HCT116 (cell line): Measurements from ENCODE around the gene SLC24A3. TPM values are rescaled to one million over a fixed set of nuclear protein-coding genes. Genes with fewer than 3 reads are reported as not detected.

ENCODE experiments used
- ATAC-seq: fragments of 200-7000 bp; cut with Tn5 transposase; 2 replicates; pipeline ENCODE4 v1.9.1; 2020; ENCODE audit warnings: mild to moderate bottlenecking, moderate library complexity
- BruUV-seq: library from RNA; stranded (reverse); fragments of 400-500 nt; replicated peaks from 2 replicates; lab custom pipeline; 2021; lab: Mats Ljungman, UMichigan
- CTCF ChIA-PET: fragments of 300-600 bp; sonication (Branson Sonifier 250); formaldehyde crosslinking; loops from one replicate; lab custom pipeline; 2021; ENCODE audit warnings: antibody characterized with exemption; lab: Charles Lee
- POLR2A ChIA-PET: fragments of 300-600, 350-600 bp; sonication (Branson Sonifier 250); formaldehyde crosslinking; loops from one replicate; lab custom pipeline; 2021; ENCODE audit warnings: antibody characterized with exemption; lab: Charles Lee
- RAD21 ChIA-PET, 2 experiments: fragments of 300-600 bp; sonication (Branson Sonifier 250); formaldehyde crosslinking; loops; one replicate each; lab custom pipeline; 2023; ENCODE audit warnings: low total read pairs in 2 of 2; ENCODE audit not compliant: uncharacterized antibody in 2 of 2, unreplicated experiment in 2 of 2, low non-redundant PET in 1 of 2; lab: Charles Lee
- DNase-seq: peaks from one replicate; pipeline ENCODE4 v3.0.0-alpha.2; 2010; ENCODE audit warnings: low read depth, low spot score
- H2AFZ ChIP-seq: fragments of 200-600 bp; shearing (Covaris generic), sonication (generic); 2 replicates; pipeline ENCODE4 v1.6.1; 2017; ENCODE audit warnings: low read depth, mixed run types, mixed read lengths, antibody characterized with exemption, low read length; ENCODE audit not compliant: poor library complexity, severe bottlenecking
- H3K27ac ChIP-seq: 2 replicates; pipeline ENCODE4 v1.5.1; 2012; ENCODE audit warnings: low read depth, low read length
- H3K27me3 ChIP-seq: fragments of 200-600 bp; sonication (generic); 2 replicates; pipeline ENCODE4 v1.6.1; 2016; ENCODE audit warnings: mixed run types, low read length, mixed read lengths; ENCODE audit not compliant: insufficient read depth
- H3K36me3 ChIP-seq, 2 experiments: fragments of 200-500 bp in 1 of 2; fragments of 200-600 bp in 1 of 2; sonication (Bioruptor generic) in 1 of 2; sonication (generic) in 1 of 2; 2 replicates each; pipeline versions ENCODE4 v1.5.1 to v1.6.1; 2014 to 2016; ENCODE audit warnings: low read length in 2 of 2, inconsistent platforms in 1 of 2, mixed read lengths in 1 of 2, mixed run types in 1 of 2; ENCODE audit not compliant: insufficient read depth in 2 of 2, control insufficient read depth in 1 of 2
- H3K4me1 ChIP-seq, 2 experiments: fragments of 200-600 bp in 1 of 2; sonication (generic) in 1 of 2; 2 replicates each; pipeline versions ENCODE4 v1.5.1 to v1.6.1; 2012 to 2017; ENCODE audit warnings: low read length in 2 of 2, inconsistent platforms in 1 of 2, mild to moderate bottlenecking in 1 of 2, mixed read lengths in 1 of 2, mixed run types in 1 of 2, moderate library complexity in 1 of 2; ENCODE audit not compliant: insufficient read depth in 2 of 2, control insufficient read depth in 1 of 2
- H3K4me2 ChIP-seq: fragments of 200-600 bp; sonication (generic); 2 replicates; pipeline ENCODE4 v1.6.1; 2017; ENCODE audit warnings: mixed run types, low read length, mixed read lengths
- H3K4me3 ChIP-seq, 2 experiments: fragments of 200-600 bp in 1 of 2; sonication (generic) in 1 of 2; replicated peaks in 1 of 2; 2 replicates each; pipeline ENCODE4 v1.5.1; 2011 to 2016; ENCODE audit warnings: low read length in 2 of 2, control low read depth in 1 of 2, low read depth in 1 of 2, mild to moderate bottlenecking in 1 of 2, mixed read lengths in 1 of 2, mixed run types in 1 of 2
- H3K79me2 ChIP-seq: fragments of 200-600 bp; sonication (generic); 2 replicates; pipeline ENCODE4 v1.6.1; 2017; ENCODE audit warnings: mild to moderate bottlenecking, mixed run types, low read length, moderate library complexity, mixed read lengths; ENCODE audit not compliant: insufficient read depth
- H3K9ac ChIP-seq: fragments of 200-600 bp; sonication (generic); 2 replicates; pipeline ENCODE4 v1.6.1; 2016; ENCODE audit warnings: low read length, mixed read lengths
- H3K9me2 ChIP-seq: fragments of 200-600 bp; sonication (generic), shearing (Covaris generic); 2 replicates; pipeline ENCODE4 v1.6.1; 2017; ENCODE audit warnings: mixed run types, mild to moderate bottlenecking, moderate library complexity; ENCODE audit not compliant: insufficient read depth
- H3K9me3 ChIP-seq, 2 experiments: fragments of 200-500 bp in 1 of 2; fragments of 200-600 bp in 1 of 2; sonication (Bioruptor generic) in 1 of 2; sonication (generic) in 1 of 2; 2 replicates each; pipeline ENCODE4 v1.6.1; 2014 to 2017; ENCODE audit warnings: low read length in 2 of 2, mixed read lengths in 2 of 2, inconsistent platforms in 1 of 2, low read depth in 1 of 2, mild to moderate bottlenecking in 1 of 2, mixed run types in 1 of 2, moderate library complexity in 1 of 2; ENCODE audit not compliant: control insufficient read depth in 1 of 2, insufficient read depth in 1 of 2
- H4K20me1 ChIP-seq: fragments of 200-600 bp; sonication (generic), shearing (Covaris generic); 2 replicates; pipeline ENCODE4 v1.6.1; 2017; ENCODE audit warnings: mixed run types, mild to moderate bottlenecking, moderate library complexity; ENCODE audit not compliant: insufficient read depth
- CBX3 ChIP-seq: IDR thresholded peaks from 2 replicates; pipeline ENCODE4 v1.6.1; 2012; ENCODE audit warnings: low read depth
- CEBPB ChIP-seq: IDR thresholded peaks from 2 replicates; pipeline ENCODE4 v1.6.1; 2012; ENCODE audit warnings: low read depth
- EGR1 ChIP-seq: IDR thresholded peaks from 2 replicates; pipeline ENCODE4 v1.6.1; 2012; ENCODE audit warnings: low read depth
- ELF1 ChIP-seq: IDR thresholded peaks from 2 replicates; pipeline ENCODE4 v1.6.1; 2012; ENCODE audit warnings: low read depth, borderline replicate concordance
- EZH2 ChIP-seq: fragments of 200-600 bp; sonication (generic); IDR thresholded peaks from 2 replicates; pipeline ENCODE4 v1.6.1; 2017; ENCODE audit warnings: antibody characterized with exemption, mixed run types
- EZH2phosphoT487 ChIP-seq: fragments of 200-600 bp; IDR thresholded peaks from 2 replicates; pipeline ENCODE4 v1.6.1; 2018; ENCODE audit warnings: antibody characterized with exemption, borderline replicate concordance
- FOSL1 ChIP-seq: IDR thresholded peaks from 2 replicates; pipeline ENCODE4 v1.6.1; 2012; ENCODE audit warnings: low read depth
- POLR2A ChIP-seq: IDR thresholded peaks from 2 replicates; pipeline ENCODE4 v1.7.0; 2011; ENCODE audit warnings: borderline replicate concordance; ENCODE audit not compliant: insufficient read depth, insufficient read length; ENCODE audit errors: extremely low read depth
- RAD21 ChIP-seq: IDR thresholded peaks from 2 replicates; pipeline ENCODE4 v1.6.1; 2012; ENCODE audit warnings: low read depth, mild to moderate bottlenecking
- SIN3A ChIP-seq: IDR thresholded peaks from 2 replicates; pipeline ENCODE4 v1.6.1; 2012; ENCODE audit warnings: low read depth
- SP1 ChIP-seq: IDR thresholded peaks from 2 replicates; pipeline ENCODE4 v1.6.1; 2012; ENCODE audit warnings: low read depth
- SRF ChIP-seq: IDR thresholded peaks from 2 replicates; pipeline ENCODE4 v1.6.1; 2012; ENCODE audit warnings: low read depth
- TCF7L2 ChIP-seq: IDR thresholded peaks from 2 replicates; pipeline ENCODE4 v1.7.0; 2011; ENCODE audit warnings: borderline replicate concordance, inconsistent platforms; ENCODE audit not compliant: insufficient read depth, insufficient read length; ENCODE audit errors: extremely low read depth
- YY1 ChIP-seq: IDR thresholded peaks from 2 replicates; pipeline ENCODE4 v1.6.1; 2011; ENCODE audit warnings: low read length, low read depth, moderate library complexity, mild to moderate bottlenecking; ENCODE audit not compliant: insufficient replicate concordance; ENCODE audit errors: extremely low read depth
- ZFX ChIP-seq: fragments of 450-650 bp; IDR thresholded peaks from 2 replicates; pipeline ENCODE4 v1.6.1; 2017
- ZNF274 ChIP-seq: fragments of 200-500 bp; sonication (Bioruptor generic); IDR thresholded peaks from 2 replicates; pipeline ENCODE4 v1.6.1; 2014; ENCODE audit warnings: mild to moderate bottlenecking, low read depth, low read length, inconsistent platforms
- intact Hi-C: fragments of 100-400 bp; cut with micrococcal nuclease; formaldehyde crosslinking; loops from 2 replicates; pipeline ENCODE4 v1.10.0; 2022
- total RNA-seq: library from RNA; stranded (reverse); gene quantifications from one replicate; pipeline ENCODE4 v1.2.1, GENCODE V29; 2021; ENCODE audit not compliant: unreplicated experiment
- TF ChIP-seq, protein P1 (sequence below): IDR thresholded peaks from 2 replicates; pipeline ENCODE4 v1.6.1; 2011; ENCODE audit warnings: mild to moderate bottlenecking, low read length, moderate library complexity; ENCODE audit not compliant: insufficient replicate concordance; ENCODE audit errors: extremely low read depth
- TF ChIP-seq, protein P2 (sequence below): IDR thresholded peaks from 2 replicates; pipeline ENCODE4 v1.6.1; 2012; ENCODE audit warnings: low read depth
- TF ChIP-seq, protein P3 (sequence below): IDR thresholded peaks from 2 replicates; pipeline ENCODE4 v1.6.1; 2012

SLC24A3 gene
- total RNA-seq, 1 experiment from 2014 or later = not detected

DNA sequence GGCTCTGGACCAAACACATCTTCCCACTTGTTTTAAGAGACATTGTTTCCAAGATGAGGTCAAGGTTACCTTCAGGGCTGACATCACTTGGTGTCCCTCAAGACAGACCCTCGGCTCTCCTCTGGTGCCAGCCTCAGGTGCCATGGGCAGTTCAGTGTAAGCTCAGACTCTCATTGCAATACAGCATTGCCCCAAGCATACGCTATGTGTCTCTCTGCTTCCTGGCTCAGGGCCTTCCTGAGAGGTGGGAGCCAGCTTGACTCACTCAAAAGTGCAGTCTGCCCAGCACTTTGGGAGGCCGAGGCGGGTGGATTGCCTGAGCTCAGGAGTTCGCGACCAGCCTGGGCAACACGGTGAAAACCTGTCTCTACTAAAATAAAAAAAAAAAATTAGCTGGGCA lies 51.7 kb downstream of the SLC24A3 start (continued):
- no peak for TF ChIP-seq ZNF274
- TF ChIP-seq ELF1 = no peak

DNA sequence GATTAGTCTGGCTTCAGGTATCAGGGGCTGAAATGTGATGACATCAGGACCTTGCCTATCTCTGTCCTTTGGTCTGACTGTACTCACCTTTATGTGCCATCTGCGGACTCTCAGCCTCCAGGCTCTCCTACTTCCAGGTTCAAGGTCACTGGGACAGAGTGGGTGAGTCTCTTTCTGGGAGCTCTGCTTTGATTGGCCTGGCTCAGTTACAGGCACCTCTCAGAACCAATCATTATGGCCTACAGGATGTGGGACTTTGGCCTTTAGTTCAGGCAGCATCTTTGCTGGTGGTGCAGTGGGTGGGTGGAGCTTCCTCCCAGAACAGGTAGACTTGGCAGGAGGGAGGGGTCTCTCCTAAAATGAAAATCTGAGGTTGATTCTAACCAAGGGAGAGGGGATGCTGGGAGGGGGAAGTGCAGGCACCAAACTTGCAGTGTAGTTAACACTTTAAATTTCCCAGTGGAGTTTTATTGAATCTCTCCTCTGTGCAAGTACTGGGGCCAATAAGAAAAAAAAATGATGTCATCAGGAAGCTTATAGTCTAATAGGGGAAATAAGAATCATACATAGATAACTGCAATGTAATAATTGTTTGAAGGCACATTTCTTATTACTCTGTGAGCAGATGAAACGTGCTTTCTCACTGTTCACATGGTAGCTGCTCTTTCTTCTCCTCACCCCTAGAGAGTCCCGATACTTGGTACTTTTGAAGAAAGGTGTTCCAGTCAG lies 53.4 kb downstream of the SLC24A3 start:
- Histone ChIP-seq H3K4me1 (no peaks in the 10 kb centered on the region), H3K27ac (no peak overlapping the region), H3K36me3 (no peaks in the 10 kb centered on the region), H3K9ac (no peak overlapping the region), H3K9me2 (no peaks in the 10 kb centered on the region), H3K4me3 (no peak overlapping the region), H3K79me2 (no peaks in the 10 kb centered on the region), H4K20me1 (no peaks in the 10 kb centered on the region), H3K27me3 (no peaks in the 10 kb centered on the region), H3K4me2 (no peak overlapping the region), H2AFZ (no peak overlapping the region), H3K9me3 (peaks cover 0 to 5% of the 10 kb centered on the region in 2 experiments; a peak in 2 of 4 replicates)
- ATAC-seq (no peak), DNase-seq (no peak)
- ChIA-PET POLR2A (no interaction called here), RAD21 (no interaction called here), CTCF (no interaction called here)
- no TSS peak for BruUV-seq
- intact Hi-C loops = no loop called here
- TF ChIP-seq EZH2phosphoT487 (no peak), ZNF274 (no peak), POLR2A (no peak), CEBPB (no peak), SIN3A (no peak), SP1 (no peak), ZFX (no peak), SRF (no peak), CBX3 (no peak), RAD21 (no peak), TCF7L2 (no peak), FOSL1 (no peak), EZH2 (no peak), EGR1 (no peak), ELF1 (no peak), YY1 (no peak)
- TF ChIP-seq, protein P1, sequence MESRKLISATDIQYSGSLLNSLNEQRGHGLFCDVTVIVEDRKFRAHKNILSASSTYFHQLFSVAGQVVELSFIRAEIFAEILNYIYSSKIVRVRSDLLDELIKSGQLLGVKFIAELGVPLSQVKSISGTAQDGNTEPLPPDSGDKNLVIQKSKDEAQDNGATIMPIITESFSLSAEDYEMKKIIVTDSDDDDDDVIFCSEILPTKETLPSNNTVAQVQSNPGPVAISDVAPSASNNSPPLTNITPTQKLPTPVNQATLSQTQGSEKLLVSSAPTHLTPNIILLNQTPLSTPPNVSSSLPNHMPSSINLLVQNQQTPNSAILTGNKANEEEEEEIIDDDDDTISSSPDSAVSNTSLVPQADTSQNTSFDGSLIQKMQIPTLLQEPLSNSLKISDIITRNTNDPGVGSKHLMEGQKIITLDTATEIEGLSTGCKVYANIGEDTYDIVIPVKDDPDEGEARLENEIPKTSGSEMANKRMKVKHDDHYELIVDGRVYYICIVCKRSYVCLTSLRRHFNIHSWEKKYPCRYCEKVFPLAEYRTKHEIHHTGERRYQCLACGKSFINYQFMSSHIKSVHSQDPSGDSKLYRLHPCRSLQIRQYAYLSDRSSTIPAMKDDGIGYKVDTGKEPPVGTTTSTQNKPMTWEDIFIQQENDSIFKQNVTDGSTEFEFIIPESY = no peak
- TF ChIP-seq, protein P2, sequence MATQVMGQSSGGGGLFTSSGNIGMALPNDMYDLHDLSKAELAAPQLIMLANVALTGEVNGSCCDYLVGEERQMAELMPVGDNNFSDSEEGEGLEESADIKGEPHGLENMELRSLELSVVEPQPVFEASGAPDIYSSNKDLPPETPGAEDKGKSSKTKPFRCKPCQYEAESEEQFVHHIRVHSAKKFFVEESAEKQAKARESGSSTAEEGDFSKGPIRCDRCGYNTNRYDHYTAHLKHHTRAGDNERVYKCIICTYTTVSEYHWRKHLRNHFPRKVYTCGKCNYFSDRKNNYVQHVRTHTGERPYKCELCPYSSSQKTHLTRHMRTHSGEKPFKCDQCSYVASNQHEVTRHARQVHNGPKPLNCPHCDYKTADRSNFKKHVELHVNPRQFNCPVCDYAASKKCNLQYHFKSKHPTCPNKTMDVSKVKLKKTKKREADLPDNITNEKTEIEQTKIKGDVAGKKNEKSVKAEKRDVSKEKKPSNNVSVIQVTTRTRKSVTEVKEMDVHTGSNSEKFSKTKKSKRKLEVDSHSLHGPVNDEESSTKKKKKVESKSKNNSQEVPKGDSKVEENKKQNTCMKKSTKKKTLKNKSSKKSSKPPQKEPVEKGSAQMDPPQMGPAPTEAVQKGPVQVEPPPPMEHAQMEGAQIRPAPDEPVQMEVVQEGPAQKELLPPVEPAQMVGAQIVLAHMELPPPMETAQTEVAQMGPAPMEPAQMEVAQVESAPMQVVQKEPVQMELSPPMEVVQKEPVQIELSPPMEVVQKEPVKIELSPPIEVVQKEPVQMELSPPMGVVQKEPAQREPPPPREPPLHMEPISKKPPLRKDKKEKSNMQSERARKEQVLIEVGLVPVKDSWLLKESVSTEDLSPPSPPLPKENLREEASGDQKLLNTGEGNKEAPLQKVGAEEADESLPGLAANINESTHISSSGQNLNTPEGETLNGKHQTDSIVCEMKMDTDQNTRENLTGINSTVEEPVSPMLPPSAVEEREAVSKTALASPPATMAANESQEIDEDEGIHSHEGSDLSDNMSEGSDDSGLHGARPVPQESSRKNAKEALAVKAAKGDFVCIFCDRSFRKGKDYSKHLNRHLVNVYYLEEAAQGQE = no peak
- TF ChIP-seq, protein P3, sequence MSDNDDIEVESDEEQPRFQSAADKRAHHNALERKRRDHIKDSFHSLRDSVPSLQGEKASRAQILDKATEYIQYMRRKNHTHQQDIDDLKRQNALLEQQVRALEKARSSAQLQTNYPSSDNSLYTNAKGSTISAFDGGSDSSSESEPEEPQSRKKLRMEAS = no peak
